NCI-H2227 (cell line): Measurements from ENCODE around the gene CASP1.
"Not testable (repeated sequence)": the region's sequence is repeated elsewhere in the genome, so short reads cannot be mapped to it uniquely, and the experiment has no call there.

ENCODE experiments used
- DNase-seq: peaks from one replicate; lab custom pipeline; 2025; ENCODE audit not compliant: unreplicated experiment; lab: John Stamatoyannopoulos, UW

Gene CASP1

GRCh38 chr11:105034813-105035620 lies at the start of gene CASP1:
Gene CASP1, minus strand, starts transcription at chr11:105035144. Its CDS starts 31 bp downstream, at chr11:105035113.
- DNase-seq: no peak

- no peak for DNase-seq
Observed at GRCh38 chr11:105081412-105082150, 46.6 kb upstream of the CASP1 start.

- DNase-seq: not testable (repeated sequence)
Observed at GRCh38 chr11:105080171-105080906, 45.4 kb upstream of the CASP1 start.

GRCh38 chr11:105078283-105078682 lies 43.3 kb upstream of the CASP1 start:
- DNase-seq: no peak

- DNase-seq: not testable (repeated sequence)
Observed at GRCh38 chr11:105077141-105077790, 42.3 kb upstream of the CASP1 start.

GRCh38 chr11:105074166-105074530 lies 39.2 kb upstream of the CASP1 start:
- no peak for DNase-seq

GRCh38 chr11:105073456-105074165 lies 38.7 kb upstream of the CASP1 start:
- DNase-seq: no peak

GRCh38 chr11:105072080-105072479 lies 37.1 kb upstream of the CASP1 start:
- not testable (repeated sequence) for DNase-seq

- no peak for DNase-seq
Observed at GRCh38 chr11:105071089-105071732, 36.3 kb upstream of the CASP1 start.

GRCh38 chr11:105070306-105070705 lies 35.4 kb upstream of the CASP1 start:
- DNase-seq: no peak

- not testable (repeated sequence) for DNase-seq
Observed at GRCh38 chr11:105069749-105070148, 34.8 kb upstream of the CASP1 start.

GRCh38 chr11:105063245-105063941 lies 28.4 kb upstream of the CASP1 start:
- not testable (repeated sequence) for DNase-seq

- no peak for DNase-seq
Observed at GRCh38 chr11:105057432-105057831, 22.5 kb upstream of the CASP1 start.

GRCh38 chr11:105056446-105056845 lies 21.5 kb upstream of the CASP1 start:
- DNase-seq: no peak

GRCh38 chr11:105054723-105055493 lies 20.0 kb upstream of the CASP1 start:
- DNase-seq: no peak

GRCh38 chr11:105052487-105052886 lies 17.5 kb upstream of the CASP1 start:
- DNase-seq: no peak

GRCh38 chr11:105051559-105051958 lies 16.6 kb upstream of the CASP1 start:
- no peak for DNase-seq

GRCh38 chr11:105049481-105049880 lies 14.5 kb upstream of the CASP1 start:
- no peak for DNase-seq
